GM23338 (cell line): ENCODE data around the gene FBXO15. TPM values are rescaled to one million over a fixed set of nuclear protein-coding genes. Genes with fewer than 3 reads are reported as not detected.
A peak's percentile ranks its signal among the peaks of the same experiment; 100 is the strongest.

Source experiments
- ATAC-seq: fragments of 200-7000 bp; cut with Tn5 transposase; 3 replicates; pipeline ENCODE4 v1.9.1; 2020
- DNase-seq: peaks from one replicate; pipeline ENCODE4 v3.0.0-alpha.2; 2015; ENCODE audit warnings: low spot score
- H2AFZ ChIP-seq: fragments of 200-600 bp; sonication (generic); 2 replicates; pipeline ENCODE4 v1.8.0; 2016; ENCODE audit warnings: antibody characterized with exemption, mild to moderate bottlenecking, moderate library complexity
- H3F3A ChIP-seq: fragments of 200-600 bp; sonication (generic); replicated peaks from 2 replicates; pipeline ENCODE4 v1.8.0; 2017; ENCODE audit warnings: antibody characterized with exemption, mixed run types, low read depth
- H3K27ac ChIP-seq: fragments of 200-600 bp; sonication (generic); 2 replicates; pipeline ENCODE4 v1.6.1; 2016; ENCODE audit warnings: low read depth
- H3K27me3 ChIP-seq: fragments of 200-600 bp; sonication (generic); 2 replicates; pipeline ENCODE4 v1.8.0; 2016; ENCODE audit warnings: mild to moderate bottlenecking, mixed run types, moderate library complexity; ENCODE audit not compliant: insufficient read depth
- H3K36me3 ChIP-seq: fragments of 200-600 bp; sonication (generic); 2 replicates; pipeline ENCODE4 v1.8.0; 2016; ENCODE audit warnings: mild to moderate bottlenecking; ENCODE audit not compliant: insufficient read depth
- H3K4me1 ChIP-seq: fragments of 200-600 bp; sonication (generic); 2 replicates; pipeline ENCODE4 v1.8.0; 2016; ENCODE audit warnings: mild to moderate bottlenecking, moderate library complexity; ENCODE audit not compliant: insufficient read depth
- H3K4me2 ChIP-seq: fragments of 200-600 bp; sonication (generic); 2 replicates; pipeline ENCODE4 v1.7.1; 2017; ENCODE audit warnings: mixed run types
- H3K4me3 ChIP-seq: fragments of 200-600 bp; sonication (generic); 2 replicates; pipeline ENCODE4 v1.6.1; 2016; ENCODE audit warnings: mixed run types
- H3K79me2 ChIP-seq: fragments of 200-600 bp; sonication (generic); replicated peaks from 2 replicates; pipeline ENCODE4 v1.8.0; 2017; ENCODE audit warnings: mild to moderate bottlenecking; ENCODE audit not compliant: insufficient read depth
- H3K9me2 ChIP-seq: fragments of 200-600 bp; sonication (generic); 2 replicates; pipeline ENCODE4 v1.8.0; 2017; ENCODE audit not compliant: insufficient read depth
- H4K20me1 ChIP-seq: fragments of 200-600 bp; sonication (generic); replicated peaks from 2 replicates; pipeline ENCODE4 v1.8.0; 2017; ENCODE audit warnings: mild to moderate bottlenecking; ENCODE audit not compliant: insufficient read depth
- H3K27ac Mint-ChIP-seq: 2 replicates; pipeline ENCODE4 v1.8.0; 2020; ENCODE audit warnings: inconsistent platforms, mild to moderate bottlenecking, moderate library complexity, mixed read lengths
- H3K27me3 Mint-ChIP-seq: 3 replicates; pipeline ENCODE4 v1.8.0; 2022; ENCODE audit warnings: low read depth, mild to moderate bottlenecking, moderate library complexity, mixed read lengths, inconsistent platforms; ENCODE audit not compliant: insufficient read depth, poor library complexity
- H3K36me3 Mint-ChIP-seq: 3 replicates; pipeline ENCODE4 v1.8.0; 2021; ENCODE audit warnings: low read depth, mild to moderate bottlenecking, inconsistent platforms, moderate library complexity, mixed read lengths
- H3K4me1 Mint-ChIP-seq: 3 replicates; pipeline ENCODE4 v1.8.0; 2020; ENCODE audit warnings: mild to moderate bottlenecking, inconsistent platforms, mixed read lengths
- H3K4me3 Mint-ChIP-seq: 3 replicates; pipeline ENCODE4 v1.8.0; 2021; ENCODE audit warnings: moderate library complexity, mild to moderate bottlenecking, inconsistent platforms, mixed read lengths
- H3K9me3 Mint-ChIP-seq: 3 replicates; pipeline ENCODE4 v1.8.0; 2020; ENCODE audit warnings: moderate library complexity, mild to moderate bottlenecking, inconsistent platforms, mixed read lengths
- POLR2AphosphoS5 ChIP-seq: IDR thresholded peaks from 2 replicates; pipeline ENCODE4 v1.6.1; 2016; ENCODE audit warnings: antibody characterized with exemption, low read depth
- ZNF462 ChIP-seq: fragments of 250-450 bp; sonication (Bioruptor Pico); IDR thresholded peaks from 2 replicates; pipeline ENCODE4 v1.5.0; 2020; ENCODE audit warnings: mild to moderate bottlenecking, moderate library complexity
- polyA plus RNA-seq: library from polyadenylated mRNA; unstranded; fragments of >200 nt; fragmentation: Nextera tagmentation; extraction: Ambion mirVana; gene quantifications from 2 replicates; pipeline ENCODE4 v1.2.1, GENCODE V29; 2016
- total RNA-seq: library from RNA; depleted of rRNA; stranded (reverse); fragments of >200 nt; shearing (Covaris generic); gene quantifications from 2 replicates; pipeline ENCODE4 v1.2.3, GENCODE V29; 2014
- TF ChIP-seq, protein P1 (sequence below): IDR thresholded peaks from 2 replicates; pipeline ENCODE4 v1.6.1; 2016; ENCODE audit warnings: antibody characterized with exemption
- TF ChIP-seq, protein P2 (sequence below), 2 experiments: fragments of 200-600 bp in 1 of 2; sonication (generic) in 1 of 2; conservative IDR thresholded peaks; 2 replicates each; pipeline versions ENCODE4 v1.5.1 to v1.6.1; 2016 to 2017; ENCODE audit warnings: antibody characterized with exemption in 2 of 2, low read depth in 2 of 2, mild to moderate bottlenecking in 2 of 2, moderate library complexity in 1 of 2

The FBXO15 gene
- total and polyA plus RNA-seq, 2 experiments from 2014 or later = 0.21 to 0.53 TPM

- TF ChIP-seq, protein P1, sequence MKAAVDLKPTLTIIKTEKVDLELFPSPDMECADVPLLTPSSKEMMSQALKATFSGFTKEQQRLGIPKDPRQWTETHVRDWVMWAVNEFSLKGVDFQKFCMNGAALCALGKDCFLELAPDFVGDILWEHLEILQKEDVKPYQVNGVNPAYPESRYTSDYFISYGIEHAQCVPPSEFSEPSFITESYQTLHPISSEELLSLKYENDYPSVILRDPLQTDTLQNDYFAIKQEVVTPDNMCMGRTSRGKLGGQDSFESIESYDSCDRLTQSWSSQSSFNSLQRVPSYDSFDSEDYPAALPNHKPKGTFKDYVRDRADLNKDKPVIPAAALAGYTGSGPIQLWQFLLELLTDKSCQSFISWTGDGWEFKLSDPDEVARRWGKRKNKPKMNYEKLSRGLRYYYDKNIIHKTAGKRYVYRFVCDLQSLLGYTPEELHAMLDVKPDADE = no peak
These were observed 24.4 kb downstream of the FBXO15 start (continued) for GRCh38 chr18:74123200-74123599.

- TF ChIP-seq ZNF462 (CRISPR knock-in tag) (no peak), POLR2AphosphoS5 (no peak)
- TF ChIP-seq, protein P2, sequence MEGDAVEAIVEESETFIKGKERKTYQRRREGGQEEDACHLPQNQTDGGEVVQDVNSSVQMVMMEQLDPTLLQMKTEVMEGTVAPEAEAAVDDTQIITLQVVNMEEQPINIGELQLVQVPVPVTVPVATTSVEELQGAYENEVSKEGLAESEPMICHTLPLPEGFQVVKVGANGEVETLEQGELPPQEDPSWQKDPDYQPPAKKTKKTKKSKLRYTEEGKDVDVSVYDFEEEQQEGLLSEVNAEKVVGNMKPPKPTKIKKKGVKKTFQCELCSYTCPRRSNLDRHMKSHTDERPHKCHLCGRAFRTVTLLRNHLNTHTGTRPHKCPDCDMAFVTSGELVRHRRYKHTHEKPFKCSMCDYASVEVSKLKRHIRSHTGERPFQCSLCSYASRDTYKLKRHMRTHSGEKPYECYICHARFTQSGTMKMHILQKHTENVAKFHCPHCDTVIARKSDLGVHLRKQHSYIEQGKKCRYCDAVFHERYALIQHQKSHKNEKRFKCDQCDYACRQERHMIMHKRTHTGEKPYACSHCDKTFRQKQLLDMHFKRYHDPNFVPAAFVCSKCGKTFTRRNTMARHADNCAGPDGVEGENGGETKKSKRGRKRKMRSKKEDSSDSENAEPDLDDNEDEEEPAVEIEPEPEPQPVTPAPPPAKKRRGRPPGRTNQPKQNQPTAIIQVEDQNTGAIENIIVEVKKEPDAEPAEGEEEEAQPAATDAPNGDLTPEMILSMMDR (conservative IDR thresholded peaks at IDR 0.05; ENCODE audit: low read depth in 2 of 2) = peak; percentile 70 to 88
- peaks cover 31% of the 10 kb centered on the region for H3K4me1 Mint-ChIP-seq
- peak; percentile 74 for DNase-seq
- H3K36me3 ChIP-seq = peaks cover 6% of the 10 kb centered on the region; the same call in 1 of the 2 replicates
- H3K27ac ChIP-seq = no peak overlapping the region
- H3K4me3 ChIP-seq = no peak overlapping the region
- H3K79me2 ChIP-seq = no peaks in the 10 kb centered on the region
- ATAC-seq = peak; percentile 96
- H4K20me1 ChIP-seq = no peaks in the 10 kb centered on the region
- H3K4me3 Mint-ChIP-seq = no peak overlapping the region
- no peaks in the 10 kb centered on the region for H3K27me3 ChIP-seq
- H3K9me3 Mint-ChIP-seq = peaks cover 10% of the 10 kb centered on the region; the same call in 2 of the 3 replicates
- H3K27ac Mint-ChIP-seq = no peak overlapping the region
- H3F3A ChIP-seq = no peaks in the 10 kb centered on the region
- no peaks in the 10 kb centered on the region for H3K9me2 ChIP-seq
- no peak overlapping the region for H2AFZ ChIP-seq
- H3K27me3 Mint-ChIP-seq = peaks cover 4% of the 10 kb centered on the region
- H3K4me2 ChIP-seq = peak overlapping the region; percentile 67; the same call in 1 of the 2 replicates
- peaks cover 28% of the 10 kb centered on the region for H3K4me1 ChIP-seq
- peaks cover 7% of the 10 kb centered on the region; the same call in 2 of the 3 replicates for H3K36me3 Mint-ChIP-seq
These were observed 30.7 kb downstream of the FBXO15 start for GRCh38 chr18:74116633-74117554.
